K562 (cell line): Measurements from ENCODE around the gene SLC4A2. TPM values are rescaled to one million over a fixed set of nuclear protein-coding genes. Genes with fewer than 3 reads are reported as not detected.

Experiments
- ARID4B ChIP-seq: sonication (generic); formaldehyde crosslinking; IDR thresholded peaks from 2 replicates; pipeline ENCODE4 v1.8.0; 2022; ENCODE audit warnings: mild to moderate bottlenecking, missing genetic modification reagents
- CBX2 ChIP-seq: fragments of 200-600 bp; sonication (generic); IDR thresholded peaks from one replicate; pipeline ENCODE4 v1.6.1; 2012; ENCODE audit warnings: mild to moderate bottlenecking, low read length, inconsistent platforms; ENCODE audit not compliant: insufficient read depth, poor library complexity, severe bottlenecking
- DNMT1 ChIP-seq: fragments of 450-650 bp; IDR thresholded peaks from 2 replicates; pipeline ENCODE4 v1.6.1; 2016; ENCODE audit warnings: antibody characterized with exemption, mild to moderate bottlenecking
- GABPB1 ChIP-seq: sonication (generic); formaldehyde crosslinking; IDR thresholded peaks from 2 replicates; pipeline ENCODE4 v1.8.0; 2022; ENCODE audit warnings: mild to moderate bottlenecking, missing genetic modification reagents
- HNRNPL ChIP-seq: fragments of 200-400 bp; formaldehyde crosslinking; IDR thresholded peaks from 2 replicates; pipeline ENCODE4 v1.6.1; 2017; ENCODE audit warnings: low read depth, mild to moderate bottlenecking, low read length
- JUN ChIP-seq, 2 experiments: sonication (generic) in 1 of 2; formaldehyde crosslinking in 1 of 2; IDR thresholded peaks; 2 replicates each; pipeline versions ENCODE4 v1.6.1 to v1.8.0; 2012 to 2022; ENCODE audit warnings: borderline replicate concordance in 2 of 2, mild to moderate bottlenecking in 2 of 2, improper control_type of control experiment in 1 of 2, low read depth in 1 of 2, low read length in 1 of 2, missing genetic modification reagents in 1 of 2
- MNT ChIP-seq, 2 experiments: fragments of 450-650 bp; conservative IDR thresholded peaks; 2 replicates each; pipeline ENCODE4 v1.6.1; 2017; ENCODE audit warnings: mild to moderate bottlenecking in 2 of 2, moderate library complexity in 2 of 2
- MXI1 ChIP-seq: IDR thresholded peaks from 2 replicates; pipeline ENCODE4 v1.6.1; 2011; ENCODE audit warnings: low read depth, mild to moderate bottlenecking, improper control_type of control experiment, low read length
- NFXL1 ChIP-seq: fragments of 450-650 bp; formaldehyde crosslinking; IDR thresholded peaks from 2 replicates; pipeline ENCODE4 v1.4.0; 2021; ENCODE audit warnings: mild to moderate bottlenecking
- NONO ChIP-seq, 2 experiments: fragments of 200-400 bp in 1 of 2; fragments of 450-650 bp in 1 of 2; formaldehyde crosslinking in 1 of 2; IDR thresholded peaks; 2 replicates each; pipeline ENCODE4 v1.6.1; 2017; ENCODE audit warnings: low read depth in 2 of 2, mild to moderate bottlenecking in 2 of 2, moderate library complexity in 2 of 2, low read length in 1 of 2
- PKNOX1 ChIP-seq: fragments of 450-650 bp; IDR thresholded peaks from 2 replicates; pipeline ENCODE4 v1.6.1; 2016
- RAD21 ChIP-seq, 2 experiments: fragments of 250-450 bp in 1 of 2; fragments of 450-650 bp in 1 of 2; sonication (Bioruptor Pico) in 1 of 2; formaldehyde crosslinking in 1 of 2; IDR thresholded peaks in 1 of 2; conservative IDR thresholded peaks in 1 of 2; 2 replicates each; pipeline versions ENCODE4 v1.4.0 to v1.8.0; 2020 to 2022; ENCODE audit warnings: mild to moderate bottlenecking in 2 of 2, moderate library complexity in 1 of 2
- TAF1 ChIP-seq: IDR thresholded peaks from 2 replicates; pipeline ENCODE4 v1.6.1; 2011; ENCODE audit warnings: mild to moderate bottlenecking, low read length, moderate library complexity; ENCODE audit not compliant: insufficient read depth, control insufficient read depth, severe bottlenecking; ENCODE audit errors: extremely low read depth
- ZBTB34 ChIP-seq: fragments of 250-450 bp; sonication (Bioruptor Pico); IDR thresholded peaks from 2 replicates; pipeline ENCODE4 v1.8.0; 2021; ENCODE audit warnings: mild to moderate bottlenecking, moderate library complexity
- ZNF134 ChIP-seq: fragments of 250-450 bp; sonication (Bioruptor Pico); conservative IDR thresholded peaks from 2 replicates; pipeline ENCODE4 v1.4.0; 2020
- ZNF143 ChIP-seq: sonication (generic); formaldehyde crosslinking; IDR thresholded peaks from 2 replicates; pipeline ENCODE4 v1.9.0; 2022; ENCODE audit warnings: mild to moderate bottlenecking, missing genetic modification reagents
- ZNF766 ChIP-seq: fragments of 200-800 bp; sonication (Bioruptor generic); conservative IDR thresholded peaks from 2 replicates; pipeline ENCODE4 v1.6.1; 2016; ENCODE audit warnings: missing genetic modification characterization, missing compliant biosample characterization
- polyA plus RNA-seq, 8 experiments: library from polyadenylated mRNA; depleted of rRNA in 4 of 8; stranded (reverse) in 5 of 8; unstranded in 3 of 8; fragments of >200 nt; fragmentation: Nextera tagmentation in 2 of 8; fragmentation: Illumina TruSeq in 1 of 8; extraction: Ambion mirVana in 2 of 8; extraction: Trizol in 1 of 8; gene quantifications; 2 replicates each; pipeline versions ENCODE4 v1.2.1 to v1.2.3, GENCODE V29; 2011 to 2014; ENCODE audit warnings: inconsistent platforms in 1 of 8, missing spikeins in 1 of 8
- total RNA-seq, 7 experiments: library from RNA; depleted of rRNA in 6 of 7; stranded (reverse); fragments of >200 nt in 6 of 7; fragmentation: Illumina TruSeq in 2 of 7; extraction: Trizol in 2 of 7; gene quantifications; 2 replicates each; pipeline versions ENCODE4 v1.2.1 to v1.2.3, GENCODE V29; 2011 to 2021; ENCODE audit warnings: low replicate concordance in 1 of 7

Gene SLC4A2
- total and polyA plus RNA-seq, 9 of the 15 experiments (the other 6 are each of a cell fraction or from before 2014, with no cell fraction given) = 11.4 to 375 (median 130) TPM

GRCh38 chr7:151085691-151086620, 26.6 kb downstream of the SLC4A2 start, which contains the start of gene AGAP3 (continued):
- TF ChIP-seq ARID4B = peak; percentile 91
- peak; percentile 72 for TF ChIP-seq TAF1
- TF ChIP-seq ZNF766 = peak; percentile 64
- no peak for TF ChIP-seq NONO (IDR thresholded peaks at IDR 0.05; ENCODE audit: low read depth in 2 of 2, low read length in 1 of 2)
- no peak for TF ChIP-seq CBX2
- TF ChIP-seq HNRNPL = peak; percentile 94
- no peak for TF ChIP-seq DNMT1
- no peak for TF ChIP-seq ZBTB34
- no peak for TF ChIP-seq MNT (conservative IDR thresholded peaks at IDR 0.05)
- TF ChIP-seq GABPB1 (CRISPR knock-in tag) = no peak
- TF ChIP-seq ZNF134 = no peak; the same call in 1 of the 2 replicates
- no peak for TF ChIP-seq MXI1
- no peak for TF ChIP-seq RAD21 (CRISPR knock-in tag; conservative IDR thresholded peaks at IDR 0.05 in 1 of 2, IDR thresholded peaks at IDR 0.05 in 1 of 2)
- no peak for TF ChIP-seq JUN (IDR thresholded peaks at IDR 0.05; ENCODE audit: borderline replicate concordance, low read depth, low read length)
- 0 out of 2 replicates have a peak, but pooled peaks have one; percentile 55 for TF ChIP-seq JUN (CRISPR knock-in tag; IDR thresholded peaks at IDR 0.05; ENCODE audit: borderline replicate concordance)
- no peak for TF ChIP-seq PKNOX1
- TF ChIP-seq NFXL1 (CRISPR knock-in tag) = no peak
- peak; percentile 49; the same call in 1 of the 2 replicates for TF ChIP-seq ZNF143 (CRISPR knock-in tag)
